Measurements from ENCODE around the gene PHACTR1. TPM values are rescaled to one million over a fixed set of nuclear protein-coding genes. Genes with fewer than 3 reads are reported as not detected.

Gene PHACTR1
- total and polyA plus RNA-seq, 2 of the 4 experiments (the other 2 are of a cell fraction) = not detected

DNA sequence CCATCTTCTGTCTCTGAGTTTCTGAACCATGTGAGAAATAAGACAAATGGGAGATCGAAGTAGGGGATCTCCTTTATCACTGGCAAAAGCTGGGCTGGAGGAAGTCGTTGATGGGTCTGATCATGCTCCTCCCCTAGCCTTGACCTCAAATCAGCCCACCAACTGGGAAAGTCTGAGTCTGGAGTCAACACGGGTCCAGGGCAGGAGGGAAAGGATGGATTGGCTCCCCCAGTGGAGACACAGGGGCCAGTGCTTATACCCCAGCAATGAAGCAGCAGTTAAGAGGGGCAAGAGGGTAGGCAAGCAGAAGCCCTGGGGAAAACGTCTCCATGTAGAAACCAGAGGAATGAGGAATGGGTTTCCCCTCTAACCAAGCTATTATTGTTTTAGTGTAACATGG is 459.2 kb downstream of the PHACTR1 start:
- Histone ChIP-seq H2AK5ac (ENCODE audit: low read depth, low read length) (no peak overlapping the region), H3K9me1 (ENCODE audit: insufficient read depth, low read length) (no peaks in the 10 kb centered on the region), H2AK9ac (replicated peaks; ENCODE audit: low read depth, low read length, poor library complexity) (no peak overlapping the region), H2BK5ac (ENCODE audit: low read depth, low read length, poor library complexity, severe bottlenecking) (no peak overlapping the region), H3K9me3 (ENCODE audit: control insufficient read depth, insufficient read depth, low read length) (no peaks in the 10 kb centered on the region), H3K4ac (ENCODE audit: low read depth, low read length) (no peak overlapping the region), H3K56ac (ENCODE audit: extremely low read depth, insufficient read depth, low read length) (no peak overlapping the region), H3K27me3 (ENCODE audit: control insufficient read depth, insufficient read depth, low read length) (no peaks in the 10 kb centered on the region), H4K8ac (ENCODE audit: low read depth in 2 of 2, low read length in 2 of 2) (no peak overlapping the region), H3K18ac (ENCODE audit: low read depth, low read length) (no peak overlapping the region), H2BK20ac (ENCODE audit: low read depth, low read length) (no peak overlapping the region), H3K9ac (ENCODE audit: low read depth, low read length) (no peak overlapping the region), H3K4me3 (ENCODE audit: insufficient read depth, low read depth, low read length) (no peak overlapping the region), H2AFZ (replicated peaks; ENCODE audit: low read length, poor library complexity) (no peak overlapping the region), H3K79me1 (ENCODE audit: low read depth in 1 of 2, low read length in 2 of 2) (no peaks in the 10 kb centered on the region), H4K20me1 (ENCODE audit: insufficient read depth, low read length) (no peaks in the 10 kb centered on the region), H4K91ac (ENCODE audit: insufficient read depth, low read depth, low read length) (no peak overlapping the region), H2BK120ac (ENCODE audit: low read depth, low read length) (no peak overlapping the region), H3K4me1 (ENCODE audit: control insufficient read depth, insufficient read depth, low read length) (no peaks in the 10 kb centered on the region), H3K4me2 (ENCODE audit: low read depth, low read length) (no peak overlapping the region), H3K27ac (ENCODE audit: insufficient read depth, low read length) (no peak overlapping the region), H3K36me3 (ENCODE audit: control insufficient read depth, insufficient read depth, low read length) (no peaks in the 10 kb centered on the region), H3K23ac (ENCODE audit: low read depth, low read length) (no peak overlapping the region), H2BK15ac (ENCODE audit: low read depth, low read length) (no peak overlapping the region), H4K5ac (ENCODE audit: low read depth, low read length) (no peak overlapping the region), H3K14ac (replicated peaks; ENCODE audit: low read depth, low read length) (no peak overlapping the region)
- ATAC-seq (ENCODE audit: low read depth) = no peak
- no CpG with 5 or more reads among the region's 4 CpGs for WGBS, 2 experiments (ENCODE audit: extremely low coverage in 2 of 2, insufficient read length in 1 of 2)
- TF ChIP-seq NFE2L2 (IDR thresholded peaks at IDR 0.05; ENCODE audit: low read depth, low read length) = no peak
- TF ChIP-seq RCOR1 (IDR thresholded peaks at IDR 0.05; ENCODE audit: insufficient replicate concordance, low read length) = no peak
- no peak for TF ChIP-seq POLR2A (IDR thresholded peaks at IDR 0.05; ENCODE audit: low read depth, low read length)
- TF ChIP-seq CHD1 (IDR thresholded peaks at IDR 0.05; ENCODE audit: low read depth, low read length) = no peak
- TF ChIP-seq SMC3 (IDR thresholded peaks at IDR 0.05; ENCODE audit: low read depth, low read length) = no peak
- no peak for TF ChIP-seq FOS (IDR thresholded peaks at IDR 0.05; ENCODE audit: low read depth, low read length)
- no peak for TF ChIP-seq CEBPB (IDR thresholded peaks at IDR 0.05; ENCODE audit: low read depth, low read length)
- no peak for TF ChIP-seq MAFK (IDR thresholded peaks at IDR 0.05; ENCODE audit: low read depth, low read length)
- no peak for TF ChIP-seq BHLHE40 (IDR thresholded peaks at IDR 0.05; ENCODE audit: low read depth, low read length)
- TF ChIP-seq MAZ (IDR thresholded peaks at IDR 0.05; ENCODE audit: borderline replicate concordance, low read depth, low read length) = no peak
- TF ChIP-seq, protein P1, sequence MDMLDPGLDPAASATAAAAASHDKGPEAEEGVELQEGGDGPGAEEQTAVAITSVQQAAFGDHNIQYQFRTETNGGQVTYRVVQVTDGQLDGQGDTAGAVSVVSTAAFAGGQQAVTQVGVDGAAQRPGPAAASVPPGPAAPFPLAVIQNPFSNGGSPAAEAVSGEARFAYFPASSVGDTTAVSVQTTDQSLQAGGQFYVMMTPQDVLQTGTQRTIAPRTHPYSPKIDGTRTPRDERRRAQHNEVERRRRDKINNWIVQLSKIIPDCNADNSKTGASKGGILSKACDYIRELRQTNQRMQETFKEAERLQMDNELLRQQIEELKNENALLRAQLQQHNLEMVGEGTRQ (IDR thresholded peaks at IDR 0.05; ENCODE audit: low read depth, low read length) = no peak
- TF ChIP-seq MXI1 (IDR thresholded peaks at IDR 0.05; ENCODE audit: borderline replicate concordance, low read depth, low read length) = no peak
- TF ChIP-seq, protein P2, sequence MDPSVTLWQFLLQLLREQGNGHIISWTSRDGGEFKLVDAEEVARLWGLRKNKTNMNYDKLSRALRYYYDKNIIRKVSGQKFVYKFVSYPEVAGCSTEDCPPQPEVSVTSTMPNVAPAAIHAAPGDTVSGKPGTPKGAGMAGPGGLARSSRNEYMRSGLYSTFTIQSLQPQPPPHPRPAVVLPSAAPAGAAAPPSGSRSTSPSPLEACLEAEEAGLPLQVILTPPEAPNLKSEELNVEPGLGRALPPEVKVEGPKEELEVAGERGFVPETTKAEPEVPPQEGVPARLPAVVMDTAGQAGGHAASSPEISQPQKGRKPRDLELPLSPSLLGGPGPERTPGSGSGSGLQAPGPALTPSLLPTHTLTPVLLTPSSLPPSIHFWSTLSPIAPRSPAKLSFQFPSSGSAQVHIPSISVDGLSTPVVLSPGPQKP (IDR thresholded peaks at IDR 0.05; ENCODE audit: borderline replicate concordance, low read depth, low read length) = no peak
- TF ChIP-seq, protein P3, sequence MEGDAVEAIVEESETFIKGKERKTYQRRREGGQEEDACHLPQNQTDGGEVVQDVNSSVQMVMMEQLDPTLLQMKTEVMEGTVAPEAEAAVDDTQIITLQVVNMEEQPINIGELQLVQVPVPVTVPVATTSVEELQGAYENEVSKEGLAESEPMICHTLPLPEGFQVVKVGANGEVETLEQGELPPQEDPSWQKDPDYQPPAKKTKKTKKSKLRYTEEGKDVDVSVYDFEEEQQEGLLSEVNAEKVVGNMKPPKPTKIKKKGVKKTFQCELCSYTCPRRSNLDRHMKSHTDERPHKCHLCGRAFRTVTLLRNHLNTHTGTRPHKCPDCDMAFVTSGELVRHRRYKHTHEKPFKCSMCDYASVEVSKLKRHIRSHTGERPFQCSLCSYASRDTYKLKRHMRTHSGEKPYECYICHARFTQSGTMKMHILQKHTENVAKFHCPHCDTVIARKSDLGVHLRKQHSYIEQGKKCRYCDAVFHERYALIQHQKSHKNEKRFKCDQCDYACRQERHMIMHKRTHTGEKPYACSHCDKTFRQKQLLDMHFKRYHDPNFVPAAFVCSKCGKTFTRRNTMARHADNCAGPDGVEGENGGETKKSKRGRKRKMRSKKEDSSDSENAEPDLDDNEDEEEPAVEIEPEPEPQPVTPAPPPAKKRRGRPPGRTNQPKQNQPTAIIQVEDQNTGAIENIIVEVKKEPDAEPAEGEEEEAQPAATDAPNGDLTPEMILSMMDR (conservative IDR thresholded peaks at IDR 0.05; ENCODE audit: low read depth, low read length) = no peak
- no peak for TF ChIP-seq RFX5 (IDR thresholded peaks at IDR 0.05; ENCODE audit: low read depth, low read length)
- no peak for TF ChIP-seq RAD21 (IDR thresholded peaks at IDR 0.05; ENCODE audit: low read length)
- dilution Hi-C loops (cut with HindIII; ENCODE audit: low sequenced_read_pairs, unreplicated experiment) = no loop called here
- ChIA-PET CTCF (no interaction called here), POLR2A (ENCODE audit: unreplicated experiment) (no interaction called here)
- in situ Hi-C loops (cut with MboI; ENCODE audit: low sequenced_read_pairs) = loop anchor here (25.0 kb wide), 1 partner anchor 362 kb away; no protein-coding TSS in a partner anchor
- intact Hi-C loops (cut with micrococcal nuclease) = no loop called here
- no TSS peak for BruUV-seq (replicated peaks)
- no peak for DNase-seq
